Measurements from ENCODE around the gene SERPINE3.

GRCh38 chr13:51397262-51397941 is 57.9 kb downstream of the SERPINE3 start:
- no peak for TF ChIP-seq EZH2phosphoT487 (IDR thresholded peaks at IDR 0.05; ENCODE audit: unreplicated experiment)
- TF ChIP-seq, protein P1, sequence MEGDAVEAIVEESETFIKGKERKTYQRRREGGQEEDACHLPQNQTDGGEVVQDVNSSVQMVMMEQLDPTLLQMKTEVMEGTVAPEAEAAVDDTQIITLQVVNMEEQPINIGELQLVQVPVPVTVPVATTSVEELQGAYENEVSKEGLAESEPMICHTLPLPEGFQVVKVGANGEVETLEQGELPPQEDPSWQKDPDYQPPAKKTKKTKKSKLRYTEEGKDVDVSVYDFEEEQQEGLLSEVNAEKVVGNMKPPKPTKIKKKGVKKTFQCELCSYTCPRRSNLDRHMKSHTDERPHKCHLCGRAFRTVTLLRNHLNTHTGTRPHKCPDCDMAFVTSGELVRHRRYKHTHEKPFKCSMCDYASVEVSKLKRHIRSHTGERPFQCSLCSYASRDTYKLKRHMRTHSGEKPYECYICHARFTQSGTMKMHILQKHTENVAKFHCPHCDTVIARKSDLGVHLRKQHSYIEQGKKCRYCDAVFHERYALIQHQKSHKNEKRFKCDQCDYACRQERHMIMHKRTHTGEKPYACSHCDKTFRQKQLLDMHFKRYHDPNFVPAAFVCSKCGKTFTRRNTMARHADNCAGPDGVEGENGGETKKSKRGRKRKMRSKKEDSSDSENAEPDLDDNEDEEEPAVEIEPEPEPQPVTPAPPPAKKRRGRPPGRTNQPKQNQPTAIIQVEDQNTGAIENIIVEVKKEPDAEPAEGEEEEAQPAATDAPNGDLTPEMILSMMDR (conservative IDR thresholded peaks at IDR 0.05; ENCODE audit: low read depth in 2 of 2), result no peak
